ENCODE data around the gene EID2. TPM values are rescaled to one million over a fixed set of nuclear protein-coding genes. Genes with fewer than 3 reads are reported as not detected.

Gene EID2
- total RNA-seq, 1 experiment from 2014 or later: 26.3 TPM

- Mint-ChIP-seq H3K27me3 (ENCODE audit: insufficient read depth, unreplicated experiment) (peaks cover 14% of the 10 kb centered on the region), H3K9me3 (ENCODE audit: unreplicated experiment) (no peaks in the 10 kb centered on the region), H3K36me3 (ENCODE audit: insufficient read depth, unreplicated experiment) (peaks cover 3% of the 10 kb centered on the region), H3K4me3 (ENCODE audit: unreplicated experiment) (no peak overlapping the region), H3K4me1 (ENCODE audit: low read depth, unreplicated experiment) (peaks cover 5% of the 10 kb centered on the region), H3K27ac (ENCODE audit: unreplicated experiment) (no peak overlapping the region)
- ChIA-PET CTCF (interaction anchor here (0.8 kb wide), 1 partner anchor 47 kb away, joined by 4 read pairs; no protein-coding TSS in a partner anchor), POLR2A (no interaction called here)
- no TSS peak for BruUV-seq (replicated peaks)
- no peaks in the 10 kb centered on the region for H3K9me3 ChIP-seq
- no peaks in the 10 kb centered on the region for H3K4me1 ChIP-seq
- no peak for DNase-seq
- no peak overlapping the region for H3K4me3 ChIP-seq (ENCODE audit: low read depth, low read length)
- no peaks in the 10 kb centered on the region for H3K36me3 ChIP-seq (ENCODE audit: control insufficient read depth, insufficient read depth, low read length)
- no peak for TF ChIP-seq CTCF (IDR thresholded peaks at IDR 0.05; ENCODE audit: insufficient read depth in 1 of 2, low read depth in 1 of 2, low read length in 1 of 2, severe bottlenecking in 1 of 2, unreplicated experiment in 1 of 2)
- no peaks in the 10 kb centered on the region for H3K27me3 ChIP-seq (replicated peaks; ENCODE audit: control insufficient read depth, insufficient read depth, low read length)
- intact Hi-C loops (cut with micrococcal nuclease; ENCODE audit: unreplicated experiment): no loop called here
Measured at GRCh38 chr19:39544911-39545310, 5.0 kb upstream of the EID2 start.

GRCh38 chr19:39544226-39544903 lies 4.4 kb upstream of the EID2 start:
- H3K9me3 Mint-ChIP-seq (ENCODE audit: unreplicated experiment): no peaks in the 10 kb centered on the region
- H3K36me3 ChIP-seq (ENCODE audit: control insufficient read depth, insufficient read depth, low read length): no peaks in the 10 kb centered on the region
- no peaks in the 10 kb centered on the region for H3K9me3 ChIP-seq
- H3K4me1 ChIP-seq: no peaks in the 10 kb centered on the region
- no peak overlapping the region for H3K27ac Mint-ChIP-seq (ENCODE audit: unreplicated experiment)
- peaks cover 5% of the 10 kb centered on the region for H3K36me3 Mint-ChIP-seq (ENCODE audit: insufficient read depth, unreplicated experiment)
- no peaks in the 10 kb centered on the region for H3K27me3 ChIP-seq (replicated peaks; ENCODE audit: control insufficient read depth, insufficient read depth, low read length)
- H3K4me3 ChIP-seq (ENCODE audit: low read depth, low read length): no peak overlapping the region
- TF ChIP-seq CTCF (IDR thresholded peaks at IDR 0.05; ENCODE audit: insufficient read depth in 1 of 2, low read depth in 1 of 2, low read length in 1 of 2, severe bottlenecking in 1 of 2, unreplicated experiment in 1 of 2): no peak
- peaks cover 14% of the 10 kb centered on the region for H3K27me3 Mint-ChIP-seq (ENCODE audit: insufficient read depth, unreplicated experiment)
- no peak for DNase-seq
- ChIA-PET POLR2A (no interaction called here), CTCF (interaction anchor here (0.8 kb wide), 1 partner anchor 47 kb away, joined by 4 read pairs; no protein-coding TSS in a partner anchor)
- no TSS peak for BruUV-seq (replicated peaks)
- intact Hi-C loops (cut with micrococcal nuclease; ENCODE audit: unreplicated experiment): no loop called here
- H3K4me1 Mint-ChIP-seq (ENCODE audit: low read depth, unreplicated experiment): peaks cover 5% of the 10 kb centered on the region
- no peak overlapping the region for H3K4me3 Mint-ChIP-seq (ENCODE audit: unreplicated experiment)

- DNase-seq: no peak
- H3K36me3 ChIP-seq (ENCODE audit: control insufficient read depth, insufficient read depth, low read length): no peaks in the 10 kb centered on the region
- peaks cover 5% of the 10 kb centered on the region for H3K36me3 Mint-ChIP-seq (ENCODE audit: insufficient read depth, unreplicated experiment)
- no peak overlapping the region for H3K4me3 ChIP-seq (ENCODE audit: low read depth, low read length)
- ChIA-PET CTCF (no interaction called here), POLR2A (no interaction called here)
- no peak overlapping the region for H3K4me3 Mint-ChIP-seq (ENCODE audit: unreplicated experiment)
- TF ChIP-seq CTCF (IDR thresholded peaks at IDR 0.05; ENCODE audit: insufficient read depth in 1 of 2, low read depth in 1 of 2, low read length in 1 of 2, severe bottlenecking in 1 of 2, unreplicated experiment in 1 of 2): no peak
- BruUV-seq (replicated peaks): no TSS peak
- H3K4me1 Mint-ChIP-seq (ENCODE audit: low read depth, unreplicated experiment): peaks cover 8% of the 10 kb centered on the region
- H3K27me3 Mint-ChIP-seq (ENCODE audit: insufficient read depth, unreplicated experiment): peaks cover 14% of the 10 kb centered on the region
- H3K27me3 ChIP-seq (replicated peaks; ENCODE audit: control insufficient read depth, insufficient read depth, low read length): no peaks in the 10 kb centered on the region
- H3K27ac Mint-ChIP-seq (ENCODE audit: unreplicated experiment): no peak overlapping the region
- intact Hi-C loops (cut with micrococcal nuclease; ENCODE audit: unreplicated experiment): no loop called here
- no peaks in the 10 kb centered on the region for H3K9me3 ChIP-seq
- H3K9me3 Mint-ChIP-seq (ENCODE audit: unreplicated experiment): no peaks in the 10 kb centered on the region
- peaks cover 5% of the 10 kb centered on the region; the same call in 1 of the 2 replicates for H3K4me1 ChIP-seq
Measured at GRCh38 chr19:39543477-39543857, 3.5 kb upstream of the EID2 start.

Measured in Caco-2 (cell line).